Ishikawa (cell line): Measurements from ENCODE around the gene CNTNAP4.

ENCODE experiments used
- CEBPB ChIP-seq: IDR thresholded peaks from 2 replicates; pipeline ENCODE4 v1.6.1; 2012
- CREB1 ChIP-seq: IDR thresholded peaks from 2 replicates; pipeline ENCODE4 v1.6.1; 2012; ENCODE audit warnings: low read depth
- EGR1 ChIP-seq: IDR thresholded peaks from 2 replicates; pipeline ENCODE4 v1.6.1; 2012
- EP300 ChIP-seq: IDR thresholded peaks from 2 replicates; pipeline ENCODE4 v1.6.1; 2012; ENCODE audit warnings: borderline replicate concordance
- FOXM1 ChIP-seq: IDR thresholded peaks from 2 replicates; pipeline ENCODE4 v1.6.1; 2012; ENCODE audit warnings: low read depth, borderline replicate concordance
- MAX ChIP-seq: IDR thresholded peaks from 2 replicates; pipeline ENCODE4 v1.6.1; 2012
- NFIC ChIP-seq: IDR thresholded peaks from 2 replicates; pipeline ENCODE4 v1.6.1; 2012
- RAD21 ChIP-seq: IDR thresholded peaks from 2 replicates; pipeline ENCODE4 v1.6.1; 2012; ENCODE audit warnings: low read depth
- REST ChIP-seq: IDR thresholded peaks from 2 replicates; pipeline ENCODE4 v1.6.1; 2012; ENCODE audit warnings: low read depth, mild to moderate bottlenecking
- TAF1 ChIP-seq: IDR thresholded peaks from 2 replicates; pipeline ENCODE4 v1.6.1; 2012; ENCODE audit warnings: low read depth, mild to moderate bottlenecking
- TCF12 ChIP-seq: IDR thresholded peaks from 2 replicates; pipeline ENCODE4 v1.6.1; 2012; ENCODE audit warnings: low read depth
- TEAD4 ChIP-seq: IDR thresholded peaks from 2 replicates; pipeline ENCODE4 v1.6.1; 2012
- USF1 ChIP-seq: IDR thresholded peaks from 2 replicates; pipeline ENCODE4 v1.6.1; 2012
- YY1 ChIP-seq: IDR thresholded peaks from 2 replicates; pipeline ENCODE4 v1.6.1; 2012; ENCODE audit warnings: low read depth
- ZBTB7A ChIP-seq: IDR thresholded peaks from 2 replicates; pipeline ENCODE4 v1.6.1; 2012; ENCODE audit warnings: low read depth

CNTNAP4 gene

GRCh38 chr16:76346210-76346609 lies 69.0 kb downstream of the CNTNAP4 start:
- TF ChIP-seq USF1, result no peak

GRCh38 chr16:76351441-76351840 lies 74.2 kb downstream of the CNTNAP4 start:
- no peak for TF ChIP-seq REST

DNA sequence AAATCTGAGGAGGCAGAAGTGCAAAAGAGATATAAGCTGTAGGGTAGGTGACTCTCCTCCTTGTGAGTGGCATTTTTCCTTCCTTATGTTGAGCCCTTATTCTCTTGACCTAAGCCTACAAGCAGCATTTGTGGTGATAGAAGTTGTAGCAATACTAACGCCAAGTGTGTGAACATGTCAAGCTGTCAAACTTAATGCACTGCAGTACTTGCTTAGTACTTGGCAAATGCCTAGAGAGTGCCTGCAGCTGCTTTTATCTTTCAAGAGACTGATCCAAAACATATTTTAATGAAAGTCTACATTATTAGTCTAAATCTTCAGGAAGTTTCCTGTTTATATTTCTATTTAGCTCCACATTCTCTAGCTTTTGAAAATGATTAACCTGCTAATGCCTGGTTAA lies 83.2 kb downstream of the CNTNAP4 start:
- TF ChIP-seq MAX, result no peak
- TF ChIP-seq USF1, result no peak
- TF ChIP-seq TAF1, result no peak
- TF ChIP-seq TCF12, result no peak
- TF ChIP-seq ZBTB7A, result no peak
- TF ChIP-seq RAD21, result no peak
- no peak for TF ChIP-seq EGR1
- TF ChIP-seq EP300, result no peak
- TF ChIP-seq REST, result no peak

- no peak for TF ChIP-seq TEAD4
- TF ChIP-seq EP300, result no peak
- no peak for TF ChIP-seq CREB1
- no peak for TF ChIP-seq TAF1
- no peak for TF ChIP-seq ZBTB7A
- no peak for TF ChIP-seq USF1
- no peak for TF ChIP-seq FOXM1
- TF ChIP-seq REST, result no peak
- no peak for TF ChIP-seq MAX
- TF ChIP-seq YY1, result no peak
- TF ChIP-seq TCF12, result no peak
- TF ChIP-seq RAD21, result no peak
- TF ChIP-seq EGR1, result no peak
- no peak for TF ChIP-seq CEBPB
- no peak for TF ChIP-seq NFIC
Measured at GRCh38 chr16:76370344-76370743, 93.1 kb downstream of the CNTNAP4 start.

GRCh38 chr16:76371441-76371840 lies 94.2 kb downstream of the CNTNAP4 start:
- TF ChIP-seq USF1 (no peak), REST (no peak), RAD21 (no peak), NFIC (no peak), MAX (no peak), EP300 (no peak), TCF12 (no peak), CEBPB (no peak), CREB1 (no peak), FOXM1 (no peak), ZBTB7A (no peak), TEAD4 (no peak), TAF1 (no peak), EGR1 (no peak), YY1 (no peak)
